ENCODE data around the gene ATG14. TPM values are rescaled to one million over a fixed set of nuclear protein-coding genes. Genes with fewer than 3 reads are reported as not detected.
"Not testable (repeated sequence)": the region's sequence is repeated elsewhere in the genome, so short reads cannot be mapped to it uniquely, and the experiment has no call there.

Gene ATG14
- total RNA-seq, 1 donor from 2014 or later, result 10.5 TPM

- no peak for TF ChIP-seq CTCF (IDR thresholded peaks at IDR 0.05; ENCODE audit: insufficient read depth, low read length, severe bottlenecking)
- no peak for DNase-seq (ENCODE audit: low read depth)
- FAIRE-seq, result no peak
- H3K27me3 ChIP-seq (ENCODE audit: control insufficient read depth, insufficient read depth, low read length), result no peaks in the 10 kb centered on the region
- no peaks in the 10 kb centered on the region for H3K36me3 ChIP-seq (ENCODE audit: control insufficient read depth, insufficient read depth, low read length)
- no peak overlapping the region for H3K4me3 ChIP-seq (ENCODE audit: low read depth, low read length)
Measured at GRCh38 chr14:55432628-55433027, 21.0 kb upstream of the ATG14 start.

GRCh38 chr14:55430024-55430690 is 18.5 kb upstream of the ATG14 start:
- Histone ChIP-seq H3K36me3 (ENCODE audit: control insufficient read depth, insufficient read depth, low read length) (no peaks in the 10 kb centered on the region), H3K4me3 (ENCODE audit: low read depth, low read length) (no peak overlapping the region), H3K27me3 (ENCODE audit: control insufficient read depth, insufficient read depth, low read length) (no peaks in the 10 kb centered on the region)
- TF ChIP-seq CTCF (IDR thresholded peaks at IDR 0.05; ENCODE audit: insufficient read depth, low read length, severe bottlenecking), result peak; percentile 52
- no peak for FAIRE-seq
- peak; percentile 95 for DNase-seq (ENCODE audit: low read depth)

GRCh38 chr14:55427439-55427838 is 15.8 kb upstream of the ATG14 start:
- DNase-seq (ENCODE audit: low read depth) (peak; percentile 90), FAIRE-seq (no peak)
- no peak overlapping the region for H3K4me3 ChIP-seq (ENCODE audit: low read depth, low read length)
- no peak for TF ChIP-seq CTCF (IDR thresholded peaks at IDR 0.05; ENCODE audit: insufficient read depth, low read length, severe bottlenecking)
- no peaks in the 10 kb centered on the region for H3K36me3 ChIP-seq (ENCODE audit: control insufficient read depth, insufficient read depth, low read length)
- H3K27me3 ChIP-seq (ENCODE audit: control insufficient read depth, insufficient read depth, low read length), result no peaks in the 10 kb centered on the region

- no peak for TF ChIP-seq CTCF (IDR thresholded peaks at IDR 0.05; ENCODE audit: insufficient read depth, low read length, severe bottlenecking)
Measured at GRCh38 chr14:55426891-55427290, 15.3 kb upstream of the ATG14 start.

GRCh38 chr14:55425091-55425490 is 13.5 kb upstream of the ATG14 start:
- FAIRE-seq (no peak), DNase-seq (ENCODE audit: low read depth) (no peak)
- no peak for TF ChIP-seq CTCF (IDR thresholded peaks at IDR 0.05; ENCODE audit: insufficient read depth, low read length, severe bottlenecking)
- H3K36me3 ChIP-seq (ENCODE audit: control insufficient read depth, insufficient read depth, low read length), result no peaks in the 10 kb centered on the region
- no peaks in the 10 kb centered on the region for H3K27me3 ChIP-seq (ENCODE audit: control insufficient read depth, insufficient read depth, low read length)
- H3K4me3 ChIP-seq (ENCODE audit: low read depth, low read length), result no peak overlapping the region

More at GRCh38 chr14:55426891-55427290, 15.3 kb upstream of the ATG14 start:
- DNase-seq (ENCODE audit: low read depth), result no peak
- H3K27me3 ChIP-seq (ENCODE audit: control insufficient read depth, insufficient read depth, low read length), result no peaks in the 10 kb centered on the region
- no peaks in the 10 kb centered on the region for H3K36me3 ChIP-seq (ENCODE audit: control insufficient read depth, insufficient read depth, low read length)
- no peak for FAIRE-seq
- no peak overlapping the region for H3K4me3 ChIP-seq (ENCODE audit: low read depth, low read length)

GRCh38 chr14:55423969-55424368 is 12.3 kb upstream of the ATG14 start:
- Histone ChIP-seq H3K36me3 (ENCODE audit: control insufficient read depth, insufficient read depth, low read length) (no peaks in the 10 kb centered on the region), H3K27me3 (ENCODE audit: control insufficient read depth, insufficient read depth, low read length) (no peaks in the 10 kb centered on the region), H3K4me3 (ENCODE audit: low read depth, low read length) (no peak overlapping the region)
- DNase-seq (ENCODE audit: low read depth) (no peak), FAIRE-seq (no peak)
- no peak for TF ChIP-seq CTCF (IDR thresholded peaks at IDR 0.05; ENCODE audit: insufficient read depth, low read length, severe bottlenecking)

- not testable (repeated sequence) for DNase-seq (ENCODE audit: low read depth); H3K27me3 ChIP-seq (ENCODE audit: control insufficient read depth, insufficient read depth, low read length); H3K4me3 ChIP-seq (ENCODE audit: low read depth, low read length); FAIRE-seq; H3K36me3 ChIP-seq (ENCODE audit: control insufficient read depth, insufficient read depth, low read length)
Measured at GRCh38 chr14:55422338-55422737, 10.7 kb upstream of the ATG14 start.

All from bronchial epithelial cell (primary cell).